ENCODE measurements around the gene EPHA7.

Gene EPHA7

GRCh38 chr6:93325761-93326160 lies 93.6 kb downstream of the EPHA7 start:
- no peak for ATAC-seq
- DNase-seq, result no peak

- no peak for DNase-seq
- ATAC-seq, result no peak
These were observed 95.7 kb downstream of the EPHA7 start for GRCh38 chr6:93323630-93324029.

- no peak for DNase-seq
- no peak for ATAC-seq
These were observed 96.7 kb downstream of the EPHA7 start for GRCh38 chr6:93322651-93323050.

DNA sequence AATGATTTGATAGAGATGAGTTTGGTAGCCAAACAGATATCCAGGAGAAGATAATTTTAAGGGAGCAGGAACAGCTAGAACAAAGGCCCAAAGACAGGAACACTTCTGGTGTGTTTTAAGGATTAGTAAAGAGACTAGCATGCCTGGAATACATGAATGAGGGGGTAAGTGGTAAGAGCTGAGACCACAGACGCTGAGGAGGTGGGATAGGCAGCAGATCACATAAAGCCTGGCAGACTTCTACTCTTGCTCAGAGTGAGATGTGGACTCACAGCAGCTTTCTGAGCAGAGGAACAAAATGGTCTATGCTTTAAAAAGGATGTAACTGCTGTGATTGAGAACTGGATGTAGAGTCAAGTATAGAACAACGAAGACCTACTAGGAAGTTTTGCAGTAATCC lies 100.1 kb downstream of the EPHA7 start:
- DNase-seq, result no peak
- ATAC-seq, result no peak

DNA sequence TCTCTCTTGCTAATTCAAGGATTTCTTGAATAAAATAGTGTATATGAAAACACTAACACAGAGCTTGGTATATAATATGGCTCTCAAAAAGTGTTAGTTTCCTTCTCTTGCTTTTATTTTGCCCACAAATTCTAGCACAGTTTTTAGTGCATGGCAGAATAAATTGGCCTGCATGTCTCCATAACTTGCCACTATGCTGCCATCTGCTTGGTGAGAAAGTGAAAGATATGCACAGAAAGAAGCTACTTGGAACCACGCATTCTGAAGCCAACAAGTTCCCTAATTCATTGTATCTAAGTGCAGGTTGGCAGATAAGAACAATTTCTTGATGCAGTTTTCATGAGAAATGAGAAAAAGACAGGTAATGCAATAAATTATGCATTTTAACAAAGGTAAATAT lies 101.2 kb downstream of the EPHA7 start:
- DNase-seq (no peak), ATAC-seq (no peak)

DNA sequence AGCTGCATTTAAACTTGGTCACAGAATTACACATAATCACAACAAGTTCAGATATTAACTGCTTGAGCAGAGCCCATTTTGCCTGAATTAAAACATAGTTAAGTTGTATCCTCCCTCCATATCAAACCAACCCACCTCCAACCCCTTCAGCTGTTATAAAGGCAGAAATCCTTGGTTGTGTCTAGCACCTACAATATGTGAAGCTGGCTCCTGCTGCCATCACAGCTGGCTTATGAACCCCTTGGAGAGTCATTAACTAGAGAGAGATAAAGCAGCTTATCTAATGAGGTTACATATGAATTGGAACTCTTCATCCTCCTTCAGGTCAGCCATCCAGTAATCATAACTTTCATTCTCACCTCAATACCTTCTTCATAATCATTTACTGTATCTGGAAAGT lies 101.8 kb downstream of the EPHA7 start:
- DNase-seq (no peak), ATAC-seq (no peak)

GRCh38 chr6:93307505-93308409 lies 111.6 kb downstream of the EPHA7 start:
- ATAC-seq (no peak), DNase-seq (no peak)

- ATAC-seq (no peak), DNase-seq (no peak)
These were observed 114.3 kb downstream of the EPHA7 start for GRCh38 chr6:93305088-93305487.

DNA sequence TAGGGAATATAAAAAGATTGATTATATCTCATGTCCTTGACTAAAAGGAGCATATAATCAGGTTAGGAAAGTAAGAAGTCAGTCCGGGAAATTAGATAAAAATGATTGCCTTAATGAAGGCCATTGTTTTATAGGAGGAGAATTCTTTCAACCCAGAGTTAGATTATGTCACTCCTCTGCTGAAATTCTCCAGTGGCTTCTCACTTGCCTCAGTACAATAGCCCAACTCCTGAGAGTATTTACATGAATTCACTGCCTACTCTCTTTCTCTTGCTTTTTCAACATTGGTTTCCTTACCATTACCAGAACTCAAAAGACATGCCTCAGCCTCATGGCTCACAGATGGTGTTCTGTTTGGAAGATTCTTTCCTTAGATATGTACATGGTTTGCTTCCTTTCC lies 114.9 kb downstream of the EPHA7 start:
- ATAC-seq, result no peak
- no peak for DNase-seq

DNA sequence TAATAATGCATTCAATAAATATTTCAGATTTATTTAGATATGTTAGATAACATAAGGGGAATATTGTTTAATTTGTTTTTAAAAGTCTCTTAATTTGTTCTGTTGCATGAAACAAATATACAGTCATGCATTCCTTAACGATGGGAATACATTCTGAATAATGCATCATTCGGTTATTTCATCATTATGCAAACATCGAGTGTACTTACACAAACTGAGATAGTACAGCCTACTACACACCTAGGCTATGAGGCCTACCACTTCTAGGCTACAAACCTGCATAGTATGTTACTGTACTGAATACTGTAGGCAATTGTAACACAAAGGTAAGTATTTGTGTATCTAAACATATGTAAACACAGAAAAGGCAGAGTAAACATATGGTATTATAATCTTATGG lies 118.7 kb downstream of the EPHA7 start:
- ATAC-seq (no peak), DNase-seq (no peak)

DNA sequence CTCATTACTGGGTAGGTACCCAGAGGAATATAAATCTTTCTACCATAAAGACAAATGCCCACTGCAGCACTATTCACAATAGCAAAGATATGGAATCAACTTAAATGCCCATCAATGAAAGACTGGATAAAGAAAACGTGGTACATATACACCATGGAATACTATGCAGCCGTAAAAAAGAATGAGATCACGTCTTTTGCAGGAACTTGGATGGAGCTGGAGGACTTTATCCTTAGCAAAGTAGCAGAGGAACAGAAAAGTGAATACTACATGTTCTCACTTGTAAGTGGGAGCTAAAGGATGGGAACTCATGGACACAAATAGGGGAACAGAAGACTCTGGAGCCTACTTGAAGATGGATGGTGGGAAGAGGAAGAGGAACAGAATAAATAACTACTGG lies 119.7 kb downstream of the EPHA7 start:
- ATAC-seq, result no peak
- no peak for DNase-seq

- no peak for DNase-seq
- no peak for ATAC-seq
These were observed 123.7 kb downstream of the EPHA7 start for GRCh38 chr6:93295631-93296030.

DNA sequence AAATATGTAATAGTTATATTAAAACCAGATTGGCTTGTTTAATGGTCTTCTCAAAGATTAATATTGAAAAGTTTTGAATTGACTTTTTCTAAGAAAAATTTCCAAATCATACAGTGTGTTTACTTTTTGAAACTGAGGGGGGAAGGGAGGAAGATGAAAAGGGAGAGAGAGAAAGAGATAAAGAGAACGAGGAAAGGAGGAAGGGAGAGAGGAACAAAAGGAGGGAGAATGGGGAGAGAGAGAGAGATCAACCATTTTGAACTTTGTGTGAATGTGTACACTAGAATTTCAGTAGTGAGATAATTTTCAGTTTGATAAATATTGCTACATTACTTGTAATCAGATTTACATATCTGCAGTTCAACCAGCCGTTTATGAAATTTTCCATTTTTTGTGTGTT lies 124.5 kb downstream of the EPHA7 start:
- ATAC-seq (no peak), DNase-seq (no peak)

GRCh38 chr6:93293872-93294271 lies 125.5 kb downstream of the EPHA7 start:
- DNase-seq (no peak), ATAC-seq (no peak)

- no peak for ATAC-seq
These were observed 125.9 kb downstream of the EPHA7 start for GRCh38 chr6:93293460-93293859.

GRCh38 chr6:93282521-93283031 lies 136.8 kb downstream of the EPHA7 start:
- DNase-seq (no peak), ATAC-seq (no peak)

More at GRCh38 chr6:93293460-93293859, 125.9 kb downstream of the EPHA7 start:
- no peak for DNase-seq

GRCh38 chr6:93278241-93278640 lies 141.1 kb downstream of the EPHA7 start:
- no peak for ATAC-seq
- no peak for DNase-seq

DNA sequence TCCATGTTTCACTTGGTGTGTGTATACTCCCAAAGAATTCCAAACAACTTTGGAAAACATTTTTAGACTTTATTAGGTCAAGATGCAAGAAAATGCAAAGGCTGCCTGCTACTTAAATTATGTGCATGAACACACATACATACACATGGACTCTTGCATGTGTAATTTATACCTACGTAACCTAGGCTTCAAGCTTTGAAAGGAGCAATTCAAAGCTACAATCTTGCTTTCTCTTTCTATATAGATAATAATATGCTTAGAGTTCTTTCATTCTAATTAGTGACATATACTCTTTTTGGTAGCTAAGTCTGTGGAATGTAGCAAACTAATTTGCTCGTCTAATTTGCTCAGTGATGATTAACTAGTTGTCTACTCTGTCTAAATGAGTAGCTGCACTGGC lies 146.5 kb downstream of the EPHA7 start:
- ATAC-seq (no peak), DNase-seq (no peak)

GRCh38 chr6:93272211-93272610 lies 147.1 kb downstream of the EPHA7 start:
- ATAC-seq, result no peak
- no peak for DNase-seq

GRCh38 chr6:93266116-93266817 lies 153.1 kb downstream of the EPHA7 start:
- ATAC-seq, result no peak
- DNase-seq, result no peak

- DNase-seq, result no peak
- no peak for ATAC-seq
These were observed 158.5 kb downstream of the EPHA7 start for GRCh38 chr6:93260881-93261280.

GRCh38 chr6:93259332-93259731 lies 160.0 kb downstream of the EPHA7 start:
- DNase-seq (no peak), ATAC-seq (no peak)

DNA sequence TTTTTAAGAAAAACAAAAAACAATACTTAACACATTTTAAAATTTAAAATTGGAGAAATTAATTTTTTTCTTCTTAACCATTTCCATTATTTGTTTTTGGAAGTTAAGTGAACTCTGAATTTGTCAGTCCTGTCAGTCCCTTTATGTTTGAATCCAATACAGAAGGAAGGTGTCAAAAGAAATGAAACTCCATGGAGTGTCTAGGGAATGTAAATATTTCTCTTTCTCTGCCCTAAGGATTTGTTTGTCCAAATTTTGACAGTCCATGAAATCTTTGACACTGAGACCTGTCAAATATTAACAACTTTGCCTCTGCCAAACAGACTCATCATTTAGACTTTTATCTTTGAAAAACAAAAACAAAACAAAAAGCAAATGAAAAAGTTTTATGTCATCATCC lies 166.4 kb downstream of the EPHA7 start:
- DNase-seq (no peak), ATAC-seq (no peak)

Data from stimulated activated naive CD8-positive, alpha-beta T cell treated with anti-CD3 and anti-CD28 coated beads, Interleukin-15, Interleukin-2, amounts not matched to agents 100 U/mL and 50 U/mL, for 24 hours (primary cell).